NCI-H2029 (cell line): Measurements from ENCODE around the gene ABCA2.
A peak's percentile ranks its signal among the peaks of the same experiment; 100 is the strongest.
"Not testable (repeated sequence)": the region's sequence is repeated elsewhere in the genome, so short reads cannot be mapped to it uniquely, and the experiment has no call there.

Source experiments
- DNase-seq: peaks from one replicate; lab custom pipeline; 2025; lab: John Stamatoyannopoulos, UW

ABCA2 gene

GRCh38 chr9:137015976-137016375 is 12.1 kb downstream of the ABCA2 start:
- no peak for DNase-seq

GRCh38 chr9:137015540-137015930 is 12.5 kb downstream of the ABCA2 start:
- no peak for DNase-seq

- no peak for DNase-seq
Observed at GRCh38 chr9:137014776-137015539, 13.1 kb downstream of the ABCA2 start.

- no peak for DNase-seq
Observed at GRCh38 chr9:137014166-137014565, 13.9 kb downstream of the ABCA2 start.

- no peak for DNase-seq
Observed at GRCh38 chr9:137013571-137013940, 14.5 kb downstream of the ABCA2 start.

- no peak for DNase-seq
Observed at GRCh38 chr9:137012694-137013570, 15.1 kb downstream of the ABCA2 start.

- no peak for DNase-seq
Observed at GRCh38 chr9:137011907-137012675, 15.9 kb downstream of the ABCA2 start.

GRCh38 chr9:137011156-137011555 is 16.9 kb downstream of the ABCA2 start:
- DNase-seq: no peak

- peak; percentile 72 for DNase-seq
Observed at GRCh38 chr9:137009938-137010732, 17.9 kb downstream of the ABCA2 start.

- no peak for DNase-seq
Observed at GRCh38 chr9:137009217-137009616, 18.8 kb downstream of the ABCA2 start.

GRCh38 chr9:137008312-137008711 is 19.7 kb downstream of the ABCA2 start:
- no peak for DNase-seq

GRCh38 chr9:137007816-137008270 is 20.2 kb downstream of the ABCA2 start:
- no peak for DNase-seq

GRCh38 chr9:137007108-137007815 is 20.8 kb downstream of the ABCA2 start:
- DNase-seq: peak; percentile 74

GRCh38 chr9:137006116-137007003 is 21.7 kb downstream of the ABCA2 start:
- no peak for DNase-seq

GRCh38 chr9:137004285-137004684 is 23.8 kb downstream of the ABCA2 start:
- not testable (repeated sequence) for DNase-seq

GRCh38 chr9:137002646-137003041 is 25.4 kb downstream of the ABCA2 start:
- no peak for DNase-seq

GRCh38 chr9:137001857-137002645 is 26.0 kb downstream of the ABCA2 start:
- DNase-seq: no peak

GRCh38 chr9:137000177-137000930 is 27.7 kb downstream of the ABCA2 start:
- DNase-seq: no peak
